ENCODE measurements around the gene IRF2BP2. TPM values are rescaled to one million over a fixed set of nuclear protein-coding genes. Genes with fewer than 3 reads are reported as not detected.

IRF2BP2 gene
- total RNA-seq, 1 experiment from 2014 or later: 78.8 TPM

DNA sequence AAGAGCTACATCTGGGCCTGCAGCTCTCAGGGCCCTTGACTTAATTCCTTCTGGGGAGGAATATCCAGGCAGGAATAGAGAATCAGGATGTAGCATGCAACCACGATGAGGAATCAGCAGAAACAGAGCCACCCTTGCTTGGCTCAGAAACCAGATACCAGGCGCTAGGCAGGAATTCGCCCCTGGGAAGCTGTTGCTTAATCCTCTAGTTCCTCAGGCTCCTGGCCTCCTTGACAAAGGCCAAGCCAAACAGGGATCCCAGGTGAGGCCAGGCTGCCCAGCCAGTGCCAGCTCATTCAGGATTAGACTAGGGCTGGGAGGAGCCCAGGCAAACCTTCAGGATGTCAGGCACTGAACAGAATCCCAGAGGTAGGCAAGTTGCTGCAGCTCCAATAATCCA, 48.2 kb upstream of the IRF2BP2 start:
- intact Hi-C loops (cut with micrococcal nuclease): loop anchor here (5.0 kb wide), 1 partner anchor 339 kb away; no protein-coding TSS in a partner anchor
- Histone ChIP-seq H3K9ac (ENCODE audit: low read length) (peak overlapping the region; percentile 78), H3K9me2 (replicated peaks; ENCODE audit: low read length) (no peaks in the 10 kb centered on the region), H3K79me2 (ENCODE audit: low read length) (0 out of 2 replicates have a peak, but pooled peaks cover 10% of the 10 kb centered on the region), H3K4me3 (ENCODE audit: low read length) (no peak overlapping the region), H4K20me1 (ENCODE audit: low read length) (no peaks in the 10 kb centered on the region), H2AFZ (ENCODE audit: low read length) (no peak overlapping the region), H3K36me3 (ENCODE audit: low read depth, low read length) (no peaks in the 10 kb centered on the region), H3K4me1 (ENCODE audit: insufficient read depth, low read length) (peaks cover 54% of the 10 kb centered on the region), H3K27ac (ENCODE audit: low read length) (peak overlapping the region; percentile 95), H3K4me2 (ENCODE audit: low read length) (peak overlapping the region; percentile 49), H3F3A (ENCODE audit: low read length, unreplicated experiment) (peaks cover 7% of the 10 kb centered on the region), H3K27me3 (ENCODE audit: low read length) (no peaks in the 10 kb centered on the region), H3K9me3 (ENCODE audit: low read length) (no peaks in the 10 kb centered on the region)
- TF ChIP-seq CTCF (conservative IDR thresholded peaks at IDR 0.05; ENCODE audit: low read depth, low read length) (no peak), EZH2phosphoT487 (IDR thresholded peaks at IDR 0.05; ENCODE audit: borderline replicate concordance, low read length) (no peak), EZH2 (IDR thresholded peaks at IDR 0.05; ENCODE audit: low read length, unreplicated experiment) (no peak)
- BruUV-seq (replicated peaks): no TSS peak
- ATAC-seq (peak; percentile 10), DNase-seq (peak; percentile 89)
- ChIA-PET POLR2A (ENCODE audit: unreplicated experiment) (interaction anchor here (0.6 to 2.3 kb wide), 2 partner anchors 46 to 66 kb away, joined by 3 to 23 read pairs; no protein-coding TSS in a partner anchor), CTCF (no interaction called here)

- intact Hi-C loops (cut with micrococcal nuclease): loop anchor here (1.0 to 5.0 kb wide), 4 partner anchors 28 to 340 kb away; no protein-coding TSS in a partner anchor
These were observed 47.1 kb upstream of the IRF2BP2 start for GRCh38 chr1:234656944-234657654.

More at GRCh38 chr1:234656944-234657654, 47.1 kb upstream of the IRF2BP2 start:
- Histone ChIP-seq H2AFZ (ENCODE audit: low read length) (no peak overlapping the region), H3K36me3 (ENCODE audit: low read depth, low read length) (no peaks in the 10 kb centered on the region), H4K20me1 (ENCODE audit: low read length) (no peaks in the 10 kb centered on the region), H3K79me2 (ENCODE audit: low read length) (0 out of 2 replicates have a peak, but pooled peaks cover 10% of the 10 kb centered on the region), H3K4me2 (ENCODE audit: low read length) (peak overlapping the region; percentile 70), H3K4me1 (ENCODE audit: insufficient read depth, low read length) (peaks cover 54% of the 10 kb centered on the region), H3F3A (ENCODE audit: low read length, unreplicated experiment) (peaks cover 7% of the 10 kb centered on the region), H3K9ac (ENCODE audit: low read length) (peak overlapping the region; percentile 83), H3K27me3 (ENCODE audit: low read length) (no peaks in the 10 kb centered on the region), H3K27ac (ENCODE audit: low read length) (peak overlapping the region; percentile 95), H3K9me2 (replicated peaks; ENCODE audit: low read length) (no peaks in the 10 kb centered on the region), H3K9me3 (ENCODE audit: low read length) (no peaks in the 10 kb centered on the region), H3K4me3 (ENCODE audit: low read length) (peak overlapping the region; percentile 45)
- peak; percentile 89 for ATAC-seq
- peak; percentile 97 for DNase-seq
- ChIA-PET POLR2A (ENCODE audit: unreplicated experiment) (interaction anchor here (0.7 to 2.3 kb wide), 2 partner anchors 45 to 121 kb away, joined by 4 to 23 read pairs; no protein-coding TSS in a partner anchor), CTCF (interaction anchor here (0.6 kb wide), 1 partner anchor 371 kb away, joined by 4 read pairs; no protein-coding TSS in a partner anchor)
- BruUV-seq (replicated peaks): no TSS peak
- no peak for TF ChIP-seq EZH2phosphoT487 (IDR thresholded peaks at IDR 0.05; ENCODE audit: borderline replicate concordance, low read length)
- no peak for TF ChIP-seq CTCF (conservative IDR thresholded peaks at IDR 0.05; ENCODE audit: low read depth, low read length)
- TF ChIP-seq EZH2 (IDR thresholded peaks at IDR 0.05; ENCODE audit: low read length, unreplicated experiment): no peak

Measured in PC-3 (cell line).